Suprapubic skin (tissue), 4 donors: ENCODE results near the gene GRIK4.

Source experiments
- CTCF ChIP-seq, 2 donors: fragments of 200-600 bp in 1 of 2; fragments of 450-650 bp in 1 of 2; sonication (generic) in 1 of 2; IDR thresholded peaks; one replicate each; pipeline ENCODE4 v1.5.1; 2016 to 2019; ENCODE audit warnings: antibody characterized with exemption in 2 of 2, mild to moderate bottlenecking in 1 of 2, moderate library complexity in 1 of 2
- POLR2A ChIP-seq, 2 donors: fragments of 450-650 bp; IDR thresholded peaks; one replicate each; pipeline ENCODE4 v1.6.1; 2017; ENCODE audit warnings: antibody characterized with exemption in 2 of 2, mild to moderate bottlenecking in 2 of 2, moderate library complexity in 2 of 2
- POLR2AphosphoS5 ChIP-seq, 3 donors: sonication (generic); formaldehyde crosslinking; IDR thresholded peaks; one replicate each; pipeline ENCODE4 v1.6.1; 2017; ENCODE audit warnings: antibody characterized with exemption in 3 of 3

GRCh38 chr11:120545813-120546212, 34.3 kb downstream of the GRIK4 start:
- TF ChIP-seq POLR2A (IDR thresholded peaks at IDR 0.05) (no peak), POLR2AphosphoS5 (IDR thresholded peaks at IDR 0.05) (no peak), CTCF (IDR thresholded peaks at IDR 0.05) (no peak)
